NCI-H2029 (cell line): ENCODE data around the gene ERBB3.
A peak's percentile ranks its signal among the peaks of the same experiment; 100 is the strongest.
"Not testable (repeated sequence)": the region's sequence is repeated elsewhere in the genome, so short reads cannot be mapped to it uniquely, and the experiment has no call there.

Experiments used
- DNase-seq: peaks from one replicate; lab custom pipeline; 2025; lab: John Stamatoyannopoulos, UW

ERBB3 gene

DNA sequence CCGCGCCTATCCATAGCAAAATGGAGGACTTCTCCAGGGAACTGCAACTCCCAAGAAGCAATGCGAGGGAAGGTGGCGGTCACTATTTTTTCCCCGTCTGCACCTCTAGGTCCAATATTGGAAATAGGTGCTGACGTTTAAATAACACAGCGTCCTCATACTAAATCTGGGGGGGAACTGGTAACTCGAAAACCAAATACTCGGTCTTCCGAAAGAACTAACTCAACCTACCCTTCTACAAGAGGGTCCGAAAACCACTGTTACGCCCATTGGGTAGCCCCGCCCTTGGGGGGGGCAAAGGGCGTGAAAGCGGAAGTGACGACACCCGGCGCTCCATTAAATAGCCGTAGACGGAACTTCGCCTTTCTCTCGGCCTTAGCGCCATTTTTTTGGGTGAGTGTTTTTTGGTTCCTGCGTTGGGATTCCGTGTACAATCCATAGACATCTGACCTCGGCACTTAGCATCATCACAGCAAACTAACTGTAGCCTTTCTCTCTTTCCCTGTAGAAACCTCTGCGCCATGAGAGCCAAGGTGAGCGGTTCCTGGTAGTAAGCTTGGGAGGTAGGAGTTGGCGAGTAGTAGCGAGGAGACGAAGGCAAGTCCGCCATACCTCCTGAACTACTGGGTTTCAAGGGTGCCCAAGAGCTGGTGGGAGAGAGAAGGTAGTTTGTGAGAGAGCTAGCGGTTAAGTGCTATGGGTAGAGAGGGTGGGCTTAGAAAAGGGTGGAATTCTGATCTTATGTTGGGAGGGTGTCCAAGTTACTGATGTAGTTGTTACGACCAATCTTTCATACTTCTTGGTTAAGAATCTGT is 36.5 kb downstream of the ERBB3 start, which contains the start of gene RPL41:
Gene RPL41 (plus strand): TSS at position 367 of the 815 bp plus-strand sequence.
- DNase-seq, result peak; percentile 94

DNA sequence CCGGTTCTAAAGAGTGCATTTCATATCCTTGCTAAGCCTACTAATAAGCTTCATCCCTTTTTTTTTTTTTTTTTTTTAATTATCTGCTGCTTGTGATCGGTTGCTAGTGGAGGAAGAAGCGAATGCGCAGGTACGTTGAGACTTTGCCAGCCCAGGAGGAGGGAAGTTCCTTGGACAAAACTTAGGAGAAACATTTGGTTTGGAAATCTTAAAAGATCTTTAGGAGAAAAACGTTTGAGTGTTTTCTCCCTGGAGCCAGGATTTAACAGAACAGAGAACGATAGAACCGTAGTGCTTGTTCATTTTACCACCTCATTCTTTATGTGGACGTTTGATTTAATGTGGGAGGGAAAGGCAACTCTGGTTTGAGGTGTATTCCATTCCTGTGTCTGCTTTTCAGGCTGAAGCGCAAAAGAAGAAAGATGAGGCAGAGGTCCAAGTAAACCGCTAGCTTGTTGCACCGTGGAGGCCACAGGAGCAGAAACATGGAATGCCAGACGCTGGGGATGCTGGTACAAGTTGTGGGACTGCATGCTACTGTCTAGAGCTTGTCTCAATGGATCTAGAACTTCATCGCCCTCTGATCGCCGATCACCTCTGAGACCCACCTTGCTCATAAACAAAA is 37.2 kb downstream of the ERBB3 start:
- not testable (repeated sequence) for DNase-seq

DNA sequence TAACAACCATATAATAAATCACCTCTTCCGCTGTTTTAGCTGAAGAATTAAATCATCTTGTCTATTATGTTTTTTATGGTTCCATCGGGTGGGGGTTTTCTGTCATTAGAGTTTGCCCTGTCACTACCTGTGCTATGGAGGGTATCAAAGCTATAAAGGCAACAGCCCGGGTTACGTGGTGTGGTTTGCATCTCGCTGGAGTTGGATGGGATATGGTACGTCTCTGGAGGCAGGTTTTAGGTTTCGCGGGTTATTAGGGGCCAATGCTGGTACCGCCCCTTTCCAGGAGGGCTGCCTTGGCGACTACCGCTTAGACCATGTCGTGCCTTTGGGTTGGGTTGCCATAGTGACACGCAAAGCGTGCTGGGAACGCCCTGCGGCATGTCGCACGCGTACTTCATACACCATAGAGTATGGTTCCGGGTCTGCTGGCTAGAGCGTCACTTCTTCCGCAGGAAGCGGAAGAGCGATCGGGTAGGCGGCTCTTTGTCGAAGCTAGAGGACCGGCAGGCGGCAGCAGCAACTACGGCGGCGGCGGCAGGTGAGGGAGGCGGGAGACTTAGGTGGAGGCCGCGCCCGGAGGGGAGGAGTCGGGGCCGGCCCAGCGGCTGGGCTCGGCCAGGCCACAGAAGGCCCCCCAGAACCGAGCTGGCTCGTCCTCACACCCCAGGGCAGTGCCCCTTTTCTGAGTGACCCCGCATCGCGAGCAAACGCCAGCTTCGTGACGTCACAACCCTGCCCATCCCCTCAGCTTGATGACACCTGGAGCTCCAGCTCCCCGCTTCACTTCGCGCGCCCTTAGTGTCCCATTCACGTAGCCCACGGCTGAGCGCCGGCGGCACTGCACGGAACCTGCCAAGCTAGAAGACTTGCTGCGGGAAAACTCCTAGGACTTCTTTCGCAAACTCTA is 38.1 kb downstream of the ERBB3 start, which contains the start of gene ZC3H10:
Gene ZC3H10 (plus strand): TSS at position 489 of the 910 bp plus-strand sequence. CDS start 2,297 bp downstream, outside the sequence.
- DNase-seq, result peak; percentile 99

DNA sequence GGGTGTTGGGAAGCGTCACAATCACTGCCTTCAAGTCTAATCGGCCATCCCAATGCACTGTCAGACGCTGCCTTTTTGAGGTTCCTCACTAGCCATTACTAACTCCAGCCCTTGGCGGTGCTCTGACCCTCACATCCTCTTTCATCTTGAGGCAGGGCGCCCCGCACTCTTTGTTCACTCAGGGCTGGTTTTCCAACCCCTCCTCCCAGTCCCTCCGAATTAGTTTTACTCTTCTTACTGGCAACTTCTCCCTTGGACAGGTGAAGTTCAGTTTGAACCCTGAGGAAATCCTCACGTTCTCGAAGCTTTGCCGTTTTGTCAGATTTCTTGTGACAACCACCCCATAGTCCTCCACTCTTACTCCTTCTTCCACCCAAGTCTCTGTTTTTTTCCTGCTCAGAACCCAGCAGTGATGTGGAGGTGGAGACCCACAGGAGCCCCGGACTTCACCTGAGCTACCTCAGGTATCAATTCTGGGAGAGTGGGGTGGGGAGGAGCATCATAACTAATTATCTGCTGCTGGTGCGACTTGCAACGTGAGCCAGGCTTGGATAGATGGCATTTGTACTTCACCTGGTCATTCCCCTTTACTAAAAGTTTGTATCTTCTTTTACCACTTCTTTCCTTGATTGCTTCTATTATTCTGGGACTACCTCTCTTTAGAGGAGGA is 38.9 kb downstream of the ERBB3 start:
- no peak for DNase-seq

DNA sequence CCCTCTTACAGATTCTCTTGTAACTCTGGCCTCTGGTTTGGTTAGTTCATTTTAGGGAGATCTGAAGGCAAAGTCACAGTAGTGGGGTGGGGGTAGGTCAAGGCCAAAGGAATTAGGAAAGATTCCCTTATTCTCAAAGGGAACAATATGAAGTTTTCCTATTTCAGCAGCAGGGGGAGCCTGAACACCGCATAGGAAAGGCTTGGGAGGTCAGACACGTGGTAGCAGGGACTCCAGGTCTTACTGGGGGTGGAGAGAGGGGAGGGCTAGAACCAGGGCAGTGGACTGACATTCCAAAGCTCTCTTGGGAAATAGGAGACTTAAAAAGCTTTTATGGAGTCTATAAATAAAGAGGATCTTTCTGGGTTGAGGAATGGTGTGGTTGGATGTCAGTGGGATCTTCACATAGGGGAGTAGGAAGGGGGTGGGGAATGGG is 39.4 kb downstream of the ERBB3 start:
- peak; percentile 73 for DNase-seq

DNA sequence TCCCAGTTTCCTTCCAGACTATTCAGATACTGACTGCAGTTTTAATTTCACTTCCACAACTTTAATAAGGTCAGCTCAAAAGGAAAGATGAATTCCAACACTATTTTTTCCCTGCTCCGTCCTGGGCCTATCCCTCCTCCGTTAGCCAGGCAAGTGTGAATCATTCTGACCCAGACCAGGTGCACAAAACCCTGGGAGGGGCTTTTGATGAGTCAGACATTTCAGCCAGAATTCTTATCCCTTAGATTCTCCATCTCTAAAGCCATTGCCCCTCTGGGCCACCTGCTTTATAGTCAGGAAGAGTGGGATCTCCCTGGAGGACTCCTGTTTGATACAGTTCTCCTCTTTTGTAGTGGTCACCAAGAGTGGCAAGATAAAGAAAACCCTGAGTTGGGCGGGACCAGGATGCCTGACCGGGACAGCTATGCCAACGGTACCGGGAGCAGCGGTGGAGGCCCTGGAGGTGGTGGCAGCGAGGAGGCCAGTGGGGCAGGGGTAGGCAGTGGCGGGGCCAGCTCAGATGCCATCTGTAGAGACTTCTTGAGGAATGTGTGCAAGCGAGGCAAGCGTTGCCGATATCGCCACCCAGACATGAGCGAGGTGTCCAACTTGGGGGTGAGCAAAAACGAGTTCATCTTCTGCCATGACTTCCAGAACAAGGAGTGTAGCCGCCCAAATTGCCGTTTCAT is 40.3 kb downstream of the ERBB3 start:
- no peak for DNase-seq

DNA sequence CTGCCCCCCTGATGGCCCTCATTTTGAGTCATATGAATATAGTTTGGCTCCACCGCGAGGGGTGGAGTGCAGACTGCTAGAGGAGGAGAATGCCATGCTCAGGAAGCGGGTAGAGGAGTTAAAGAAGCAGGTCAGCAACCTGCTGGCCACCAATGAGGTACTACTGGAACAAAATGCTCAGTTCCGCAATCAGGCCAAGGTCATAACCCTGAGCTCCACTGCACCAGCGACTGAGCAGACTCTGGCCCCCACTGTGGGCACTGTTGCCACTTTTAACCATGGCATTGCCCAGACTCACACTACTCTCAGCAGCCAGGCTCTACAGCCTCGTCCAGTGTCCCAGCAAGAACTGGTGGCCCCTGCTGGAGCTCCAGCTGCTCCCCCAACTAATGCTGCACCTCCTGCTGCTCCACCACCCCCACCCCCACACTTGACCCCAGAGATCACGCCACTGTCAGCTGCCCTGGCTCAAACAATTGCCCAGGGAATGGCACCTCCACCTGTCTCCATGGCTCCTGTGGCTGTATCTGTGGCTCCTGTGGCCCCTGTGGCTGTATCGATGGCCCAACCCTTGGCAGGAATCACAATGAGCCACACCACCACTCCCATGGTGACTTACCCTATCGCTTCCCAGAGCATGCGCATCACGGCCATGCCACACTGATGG is 41.4 kb downstream of the ERBB3 start:
- no peak for DNase-seq

DNA sequence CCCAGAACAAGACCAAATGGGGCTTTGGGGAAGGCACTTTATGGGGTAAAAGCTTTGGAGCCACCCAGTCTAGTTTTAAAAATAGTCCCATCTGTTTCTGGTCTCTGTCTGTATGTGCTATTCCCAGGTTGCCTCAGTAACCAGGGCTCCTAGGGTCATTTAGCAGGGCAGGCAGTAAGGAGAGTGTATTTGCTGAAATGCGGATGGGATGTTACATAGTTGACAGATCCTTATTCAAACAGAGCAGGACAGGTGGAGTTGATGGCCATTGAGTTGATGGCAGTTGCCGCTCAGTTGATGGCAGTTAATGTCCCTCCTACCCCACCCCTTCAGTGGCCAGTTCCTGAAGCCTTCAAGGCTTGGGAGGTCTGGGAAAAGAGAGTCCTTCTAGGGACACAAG is 42.7 kb downstream of the ERBB3 start:
- DNase-seq, result peak; percentile 50

DNA sequence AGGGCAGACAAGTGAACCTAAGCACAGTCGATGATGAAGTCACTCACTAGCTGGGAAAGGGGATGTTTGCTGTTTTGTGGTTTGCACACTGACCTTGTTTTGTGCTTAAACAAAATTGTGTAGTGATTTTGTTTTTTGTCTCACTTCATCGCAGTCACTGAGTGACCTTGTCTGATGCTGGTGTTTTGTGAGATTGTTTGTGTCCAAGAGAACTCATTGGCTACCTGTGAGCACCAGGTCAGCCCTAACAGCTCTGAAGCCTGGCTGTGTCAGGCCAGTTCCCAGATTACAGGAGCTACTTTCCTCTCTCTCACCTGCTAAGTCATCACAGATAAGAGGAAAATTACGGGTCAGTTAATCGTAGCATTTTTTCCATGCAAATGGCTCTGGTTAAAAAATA is 44.2 kb downstream of the ERBB3 start:
- no peak for DNase-seq

DNA sequence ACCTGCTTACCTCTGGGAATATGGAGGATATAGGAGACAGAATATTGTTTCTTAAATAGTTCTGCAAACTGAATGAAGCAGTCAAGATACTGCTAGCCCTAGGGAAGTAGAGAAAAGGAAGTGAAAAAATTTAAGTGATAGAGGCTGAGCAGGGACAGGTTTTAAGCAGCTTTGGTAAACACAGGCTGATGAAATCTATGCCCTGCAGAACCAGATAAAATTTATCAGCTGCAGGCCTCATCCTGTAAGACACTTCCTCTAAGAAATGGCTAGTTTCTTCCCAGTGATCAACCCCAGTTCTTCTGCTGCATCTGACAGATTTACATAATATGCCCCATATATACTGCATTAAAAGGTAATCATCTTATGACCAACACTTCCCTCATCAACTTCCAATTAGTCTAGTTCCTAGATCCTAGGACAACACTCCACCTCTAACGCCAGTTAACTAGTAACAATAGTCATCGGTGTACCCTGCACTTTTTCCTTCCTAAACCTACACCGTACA is 46.8 kb downstream of the ERBB3 start:
- DNase-seq, result no peak

DNA sequence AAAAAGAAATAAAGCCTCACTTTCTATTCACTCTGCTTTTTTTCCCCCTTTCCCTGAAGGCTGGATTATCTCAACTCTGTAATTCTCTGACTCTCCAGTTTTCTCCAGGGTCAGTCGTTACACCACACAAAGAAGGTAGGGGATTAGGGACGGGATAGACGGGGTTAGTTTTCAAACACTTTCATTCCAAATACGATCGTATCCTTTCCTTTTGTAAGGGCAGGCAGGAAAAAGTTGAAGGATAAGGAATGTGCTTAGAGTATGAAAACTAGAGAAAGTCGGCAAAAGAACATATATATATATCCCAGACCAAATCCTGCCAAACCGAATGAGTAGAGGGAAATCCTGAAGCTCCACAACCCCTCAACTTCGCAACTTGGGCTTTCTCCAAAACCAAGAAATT is 47.5 kb downstream of the ERBB3 start:
- no peak for DNase-seq

DNA sequence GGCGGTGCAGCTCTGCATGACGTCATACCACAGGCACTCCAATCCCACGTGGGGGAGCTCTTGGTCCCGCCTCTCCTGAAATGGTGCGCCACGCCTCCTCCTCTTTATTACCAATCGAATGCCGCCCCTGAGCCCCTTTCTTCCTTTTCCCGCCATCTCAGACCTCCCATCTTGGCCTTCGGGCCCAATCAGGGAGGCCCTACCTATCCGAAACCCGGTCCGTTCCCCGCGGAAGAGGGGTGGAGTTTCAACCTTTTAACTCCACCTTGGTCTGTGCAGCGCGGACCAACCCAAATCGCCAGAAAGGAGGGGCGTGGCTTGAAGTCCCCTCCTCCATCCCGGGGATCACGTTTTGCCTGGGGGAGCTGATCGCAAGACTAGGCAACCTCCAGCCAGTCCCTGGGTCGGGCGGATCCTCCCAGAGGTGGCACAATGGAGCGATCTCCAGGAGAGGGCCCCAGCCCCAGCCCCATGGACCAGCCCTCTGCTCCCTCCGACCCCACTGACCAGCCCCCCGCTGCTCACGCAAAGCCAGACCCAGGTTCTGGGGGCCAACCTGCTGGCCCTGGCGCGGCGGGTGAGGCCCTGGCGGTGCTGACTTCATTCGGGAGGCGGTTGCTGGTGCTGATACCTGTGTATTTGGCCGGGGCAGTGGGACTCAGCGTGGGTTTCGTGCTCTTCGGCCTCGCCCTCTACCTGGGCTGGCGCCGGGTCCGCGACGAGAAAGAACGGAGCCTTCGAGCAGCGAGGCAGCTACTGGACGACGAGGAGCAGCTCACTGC is 48.1 kb downstream of the ERBB3 start, which contains the start of gene ESYT1:
Gene ESYT1 (plus strand): TSS at position 380 of the 782 bp plus-strand sequence. CDS start 53 bp downstream, at position 433.
- peak; percentile 99 for DNase-seq

DNA sequence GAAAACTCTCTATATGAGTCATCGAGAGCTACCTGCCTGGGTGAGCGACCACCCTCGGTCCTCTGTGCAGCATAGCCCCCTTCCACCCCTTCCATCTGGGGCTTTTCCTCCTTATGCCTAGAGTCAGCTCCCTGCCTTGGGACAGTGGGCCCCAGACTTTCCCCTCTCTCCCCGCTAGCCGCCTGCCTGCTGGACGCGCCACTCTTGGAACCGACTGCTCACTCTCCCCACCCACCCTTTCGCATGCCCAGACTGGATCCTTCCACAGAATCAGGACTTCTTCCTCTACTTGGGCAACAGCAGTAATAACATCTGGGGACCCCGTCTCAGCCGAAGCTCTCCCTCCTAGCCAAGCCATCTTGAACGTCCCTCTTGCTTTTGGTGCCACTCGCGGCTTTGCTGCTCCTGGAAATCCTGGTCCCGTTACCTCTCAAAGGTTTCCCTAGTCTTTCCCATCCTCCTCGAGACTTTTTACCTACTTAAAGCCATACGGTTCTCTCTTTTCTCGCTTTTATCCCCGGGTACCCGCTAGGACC is 48.8 kb downstream of the ERBB3 start:
- DNase-seq, result no peak

DNA sequence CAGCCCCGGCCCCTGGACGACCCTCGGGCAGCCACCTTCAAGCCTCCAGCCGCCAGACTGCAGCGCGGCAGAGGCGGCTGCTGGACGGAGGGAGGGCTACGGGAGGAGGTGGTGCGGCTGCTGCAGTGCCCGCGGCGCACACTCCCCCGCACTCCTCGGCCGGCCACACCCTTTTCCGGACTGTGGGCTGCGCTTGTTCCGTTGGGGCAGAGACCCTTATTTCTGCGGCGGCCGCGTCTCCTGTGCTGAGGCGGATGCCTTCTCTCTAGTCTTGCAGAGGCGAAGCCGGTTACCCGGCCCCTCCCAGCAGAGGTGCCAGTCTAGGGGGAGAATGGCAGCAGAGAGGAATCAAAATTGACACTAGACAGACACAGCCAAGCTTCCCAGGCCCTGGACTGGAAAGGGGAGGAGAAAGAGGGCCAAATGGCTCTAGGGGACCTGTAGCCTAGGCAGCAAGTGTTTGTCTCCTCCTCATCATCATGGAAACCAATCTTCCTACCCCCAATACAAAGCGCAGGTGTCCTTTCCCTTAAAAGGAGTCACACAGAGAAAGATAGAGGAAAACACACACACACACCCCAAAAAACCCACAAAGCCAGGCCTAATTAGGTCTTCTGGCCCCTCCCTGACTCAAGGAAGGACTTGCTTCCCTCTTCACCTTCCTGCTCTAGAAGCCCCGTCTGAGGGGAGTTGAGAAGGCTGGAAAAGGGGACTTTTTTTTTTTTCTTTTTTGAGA is 49.4 kb downstream of the ERBB3 start:
- no peak for DNase-seq

DNA sequence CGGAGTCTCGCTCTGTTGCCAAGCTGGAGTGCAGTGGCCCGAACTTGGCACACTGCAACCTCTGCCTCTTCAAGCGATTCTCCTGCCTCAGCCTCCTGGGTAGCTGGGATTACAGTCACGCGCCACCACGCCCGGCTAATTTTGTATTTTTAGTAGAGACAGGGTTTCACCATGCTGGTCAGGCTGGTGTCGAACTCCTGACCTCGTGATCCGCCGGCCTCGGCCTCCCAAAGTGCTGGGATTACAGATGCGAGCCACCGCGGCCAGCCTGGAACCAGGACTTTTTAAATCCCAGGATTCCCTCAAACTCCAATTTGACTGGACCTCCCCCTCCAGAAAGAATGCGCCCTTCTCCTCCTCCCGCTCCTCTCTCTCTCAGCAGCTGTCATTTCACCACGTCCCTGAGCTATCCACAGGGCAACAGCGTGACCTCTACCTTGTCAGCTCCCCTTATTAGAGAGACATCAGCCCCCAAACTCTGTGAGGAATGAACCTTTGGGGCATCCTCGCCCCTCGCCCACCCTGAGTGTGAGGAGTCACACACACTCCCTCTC is 50.1 kb downstream of the ERBB3 start:
- DNase-seq, result no peak

DNA sequence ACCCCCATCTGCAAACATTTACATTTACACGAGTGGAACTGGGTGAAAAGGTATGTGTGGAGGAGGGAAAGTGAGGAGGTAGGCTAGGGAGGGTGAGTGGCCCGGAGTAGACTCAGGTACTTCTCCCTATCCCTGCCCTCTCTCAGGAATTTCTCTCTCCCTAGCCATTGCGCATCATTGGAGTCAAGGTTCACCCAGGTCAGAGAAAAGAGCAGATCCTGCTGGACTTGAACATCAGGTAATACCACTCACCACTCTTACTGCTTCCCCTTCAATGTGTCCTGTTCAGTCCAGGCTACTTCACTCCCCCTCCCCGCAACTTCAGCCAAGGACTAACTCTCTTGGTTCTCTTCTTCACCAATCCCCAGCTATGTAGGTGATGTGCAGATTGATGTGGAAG is 50.9 kb downstream of the ERBB3 start:
- no peak for DNase-seq

DNA sequence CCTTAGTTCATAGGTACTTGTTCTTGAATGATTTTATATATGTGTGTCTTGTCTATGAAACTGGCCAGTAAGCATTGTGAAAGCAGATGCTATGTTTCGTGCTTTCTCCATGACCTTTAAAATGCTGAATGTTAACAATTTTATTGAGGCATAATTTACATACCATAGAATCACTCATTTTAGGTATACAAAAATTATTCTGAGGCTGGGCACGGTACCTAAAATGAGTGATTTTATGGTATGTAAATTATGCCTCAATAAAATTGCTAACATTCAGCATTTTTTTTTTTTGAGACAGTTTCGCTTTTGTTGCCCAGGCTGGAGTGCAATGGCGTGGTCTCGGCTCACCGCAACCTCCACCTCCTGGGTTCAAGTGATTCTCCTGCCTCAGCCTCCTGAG is 54.9 kb downstream of the ERBB3 start:
- DNase-seq, result no peak
